GM12878 (cell line): Measurements from ENCODE around the gene TET1. TPM values are rescaled to one million over a fixed set of nuclear protein-coding genes. Genes with fewer than 3 reads are reported as not detected.
"Not testable (repeated sequence)": the region's sequence is repeated elsewhere in the genome, so short reads cannot be mapped to it uniquely, and the experiment has no call there.

Source experiments
- ATAC-seq: fragments of 200-7000 bp; cut with Tn5 transposase; 3 replicates; pipeline ENCODE4 v1.9.1; 2020; ENCODE audit warnings: mild to moderate bottlenecking, moderate library complexity
- BruUV-seq: library from RNA; stranded (reverse); fragments of 400-500 nt; replicated peaks from 2 replicates; lab custom pipeline; 2021; lab: Mats Ljungman, UMichigan
- CTCF ChIA-PET: fragments of 300-600 bp; sonication (Branson Sonifier 250); formaldehyde crosslinking; extraction: SDS; loops from one replicate; lab custom pipeline; 2021; ENCODE audit warnings: inconsistent platforms; lab: Yijun Ruan, JAX
- POLR2A ChIA-PET: fragments of 350-600 bp; formaldehyde crosslinking; extraction: SDS; loops from one replicate; lab custom pipeline; 2021; ENCODE audit warnings: inconsistent platforms; lab: Charles Lee
- RAD21 ChIA-PET: fragments of 300-600 bp; sonication (Branson Sonifier 250); formaldehyde crosslinking; loops from one replicate; lab custom pipeline; 2023; ENCODE audit warnings: antibody characterized with exemption; ENCODE audit not compliant: unreplicated experiment; lab: Charles Lee
- SMC1A ChIA-PET: fragments of 300-600 bp; sonication (Branson Sonifier 250); formaldehyde crosslinking; loops from one replicate; lab custom pipeline; 2023; ENCODE audit not compliant: unreplicated experiment, uncharacterized antibody; lab: Charles Lee
- DNase-seq: peaks from one replicate; pipeline ENCODE4 v3.0.0-alpha.2; 2011; ENCODE audit warnings: low read depth, low spot score
- FAIRE-seq: peaks from 3 replicates; lab custom pipeline; 2011; peaks lifted over from hg19 to GRCh38; lab: Jason Lieb, UNC
- H2AFZ ChIP-seq: 2 replicates; pipeline ENCODE4 v1.6.0; 2011; ENCODE audit warnings: low read depth, low read length, control low read depth; ENCODE audit not compliant: control insufficient read depth
- H3K27ac ChIP-seq: 2 replicates; pipeline ENCODE4 v1.5.1; 2011; ENCODE audit warnings: control low read depth; ENCODE audit not compliant: control insufficient read depth, insufficient read depth
- H3K27me3 ChIP-seq, 2 experiments: replicated peaks in 1 of 2; 2 replicates each; pipeline versions ENCODE4 v1.6.0 to v1.6.1; 2011; ENCODE audit warnings: low read length in 1 of 2; ENCODE audit not compliant: control insufficient read depth in 2 of 2, insufficient read depth in 2 of 2
- H3K36me3 ChIP-seq, 2 experiments: 2 replicates each; pipeline ENCODE4 v1.5.1; 2011; ENCODE audit warnings: low read length in 1 of 2; ENCODE audit not compliant: control insufficient read depth in 2 of 2, insufficient read depth in 2 of 2
- H3K4me1 ChIP-seq: 2 replicates; pipeline ENCODE4 v1.6.1; 2011; ENCODE audit warnings: mild to moderate bottlenecking, low read length, moderate library complexity, mixed read lengths; ENCODE audit not compliant: control insufficient read depth, insufficient read depth
- H3K4me2 ChIP-seq: 2 replicates; pipeline ENCODE4 v1.6.0; 2011; ENCODE audit warnings: control low read depth; ENCODE audit not compliant: control insufficient read depth, insufficient read depth
- H3K4me3 ChIP-seq: fragments of 200-600 bp; sonication (generic); 2 replicates; pipeline ENCODE4 v1.5.1; 2016
- H3K79me2 ChIP-seq: 2 replicates; pipeline ENCODE4 v1.6.0; 2011; ENCODE audit warnings: low read length; ENCODE audit not compliant: control insufficient read depth, insufficient read depth
- H3K9ac ChIP-seq: 2 replicates; pipeline ENCODE4 v1.8.0; 2011; ENCODE audit warnings: low read length, control low read depth, mixed read lengths; ENCODE audit not compliant: control insufficient read depth, insufficient read depth
- H3K9me3 ChIP-seq: replicated peaks from 3 replicates; pipeline ENCODE4 v1.5.1; 2011; ENCODE audit warnings: mild to moderate bottlenecking, low read length; ENCODE audit not compliant: control insufficient read depth, insufficient read depth
- H4K20me1 ChIP-seq: 2 replicates; pipeline ENCODE4 v1.6.0; 2011; ENCODE audit not compliant: control insufficient read depth, insufficient read depth
- EED ChIP-seq: sonication (generic); IDR thresholded peaks from 2 replicates; pipeline ENCODE4 v1.6.1; 2016; ENCODE audit warnings: antibody characterized with exemption, low read depth
- HDAC2 ChIP-seq: fragments of 200-600 bp; sonication (generic); IDR thresholded peaks from 2 replicates; pipeline ENCODE4 v1.6.1; 2017
- MTA3 ChIP-seq: IDR thresholded peaks from 2 replicates; pipeline ENCODE4 v1.6.1; 2012; ENCODE audit warnings: low read length, inconsistent platforms, borderline replicate concordance
- PAX5 ChIP-seq: IDR thresholded peaks from 2 replicates; pipeline ENCODE4 v1.6.1; 2011; ENCODE audit warnings: low read depth, low read length, borderline replicate concordance
- WGBS: methylation state at CpG from one replicate; pipeline ENCODE4 v1.1.6; 2016; ENCODE audit warnings: low lambda C conversion rate; ENCODE audit not compliant: insufficient replicate concordance, insufficient coverage; ENCODE audit errors: missing lambda C conversion rate; 5-methylcytosine and 5-hydroxymethylcytosine counted together
- in situ Hi-C: fragments of 300-500 bp; cut with MboI; formaldehyde crosslinking; loops from 9 replicates; pipeline ENCODE4 v1.14.3; 2018; ENCODE audit warnings: mixed read lengths
- intact Hi-C: fragments of 100-400 bp; cut with micrococcal nuclease; formaldehyde crosslinking; loops from one replicate; pipeline ENCODE4 v1.14.2; 2022; ENCODE audit not compliant: unreplicated experiment
- polyA plus RNA-seq, 11 experiments: library from polyadenylated mRNA; depleted of rRNA in 4 of 11; unstranded in 6 of 11; stranded (reverse) in 5 of 11; fragments of >200 nt; fragmentation: Nextera tagmentation in 4 of 11; fragmentation: Illumina TruSeq in 1 of 11; extraction: Ambion mirVana in 4 of 11; extraction: Trizol in 1 of 11; gene quantifications; 1 replicate in 1 of 11; 2 replicates in 10 of 11; pipeline versions ENCODE4 v1.2.1 to v1.2.3, GENCODE V29; 2011 to 2016; ENCODE audit warnings: inconsistent platforms in 2 of 11, missing spikeins in 2 of 11, low read depth in 1 of 11
- total RNA-seq, 4 experiments: library from RNA; depleted of rRNA in 3 of 4; stranded (reverse); fragments of >200 nt in 3 of 4; fragmentation: Illumina TruSeq in 1 of 4; extraction: Trizol in 1 of 4; gene quantifications; 2 replicates each; pipeline versions ENCODE4 v1.2.1 to v1.2.3, GENCODE V29; 2013 to 2021

TET1 gene
- total and polyA plus RNA-seq, 10 of the 15 experiments (the other 5 are each of a cell fraction or from before 2014, with no cell fraction given) = 0.22 to 1.4 (median 0.60) TPM

DNA sequence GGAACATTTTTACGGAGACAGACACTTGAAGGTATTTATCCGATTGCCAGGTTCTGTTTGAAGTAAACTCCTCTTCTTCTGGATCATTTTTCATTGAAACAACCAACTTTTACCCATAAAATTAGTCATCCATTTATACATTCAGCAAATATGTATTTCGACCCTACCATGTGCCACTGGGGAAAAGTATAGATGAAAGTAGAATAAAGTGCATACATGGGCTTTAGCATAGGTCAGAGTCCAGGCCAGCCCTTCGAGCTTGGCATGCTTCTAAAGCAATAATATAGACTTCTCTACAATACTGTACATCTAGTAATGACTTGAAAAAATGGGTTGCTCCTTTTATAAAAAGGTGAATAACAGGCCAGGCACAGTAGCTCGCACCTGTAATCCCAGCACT lies 42.9 kb upstream of the TET1 start:
- ChIA-PET CTCF (no interaction called here), SMC1A (no interaction called here), RAD21 (no interaction called here), POLR2A (no interaction called here)
- no peak for TF ChIP-seq MTA3
- no peak for TF ChIP-seq HDAC2
- TF ChIP-seq PAX5 = no peak
- TF ChIP-seq EED = no peak
- Histone ChIP-seq H3K9ac (no peak overlapping the region), H3K27me3 (no peaks in the 10 kb centered on the region), H2AFZ (no peak overlapping the region), H3K27ac (no peak overlapping the region), H3K4me1 (no peaks in the 10 kb centered on the region), H3K79me2 (no peaks in the 10 kb centered on the region), H3K4me2 (no peak overlapping the region), H3K9me3 (no peaks in the 10 kb centered on the region), H4K20me1 (no peaks in the 10 kb centered on the region), H3K36me3 (no peaks in the 10 kb centered on the region; a peak in 2 of 4 replicates), H3K4me3 (no peak overlapping the region)
- in situ Hi-C loops = no loop called here
- 97% methylated on average over 5 of the region's 5 CpGs for WGBS
- ATAC-seq (no peak), FAIRE-seq (no peak), DNase-seq (no peak)
- intact Hi-C loops = no loop called here
- TSS peak; percentile 16 for BruUV-seq

DNA sequence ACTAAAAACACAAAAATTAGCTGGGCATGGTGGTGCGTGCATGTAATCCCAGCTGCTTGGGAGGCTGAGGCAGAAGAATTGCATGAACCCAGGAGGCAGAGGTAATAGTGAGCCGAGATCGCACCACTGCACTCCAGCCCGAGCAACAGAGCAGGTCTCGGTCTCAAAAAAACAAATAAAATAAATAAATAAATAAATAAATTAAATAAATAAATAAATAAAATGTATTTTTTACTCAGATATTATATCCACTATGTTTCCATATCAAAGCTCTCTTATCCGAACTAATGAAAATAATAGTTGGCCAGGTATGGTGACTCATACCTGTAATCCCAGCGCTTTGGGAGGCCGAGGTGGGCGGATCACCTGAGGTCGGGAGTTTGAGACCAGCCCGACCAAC lies 41.5 kb upstream of the TET1 start:
- H3K36me3 ChIP-seq, H3K27me3 ChIP-seq, ATAC-seq, POLR2A ChIA-PET, in situ Hi-C loops, FAIRE-seq, H2AFZ ChIP-seq, H3K9ac ChIP-seq, H3K79me2 ChIP-seq, H3K27ac ChIP-seq, H3K4me1 ChIP-seq, intact Hi-C loops, RAD21 ChIA-PET, H3K9me3 ChIP-seq, H3K4me2 ChIP-seq, H3K4me3 ChIP-seq, H4K20me1 ChIP-seq, SMC1A ChIA-PET, DNase-seq, BruUV-seq, CTCF ChIA-PET: not testable (repeated sequence)
- 97% methylated on average over 11 of the region's 11 CpGs for WGBS
